K562 (cell line): ENCODE results near the gene CCDC167. TPM values are rescaled to one million over a fixed set of nuclear protein-coding genes. Genes with fewer than 3 reads are reported as not detected.

Experiments used
- BHLHE40 ChIP-seq: IDR thresholded peaks from 2 replicates; pipeline ENCODE4 v1.6.1; 2011; ENCODE audit warnings: low read length, improper control_type of control experiment
- GABPB1 ChIP-seq: sonication (generic); formaldehyde crosslinking; IDR thresholded peaks from 2 replicates; pipeline ENCODE4 v1.8.0; 2022; ENCODE audit warnings: mild to moderate bottlenecking, missing genetic modification reagents
- KLF13 ChIP-seq: fragments of 450-650 bp; IDR thresholded peaks from 2 replicates; pipeline ENCODE4 v1.6.1; 2016; ENCODE audit warnings: missing genetic modification characterization, low read depth, mild to moderate bottlenecking, missing compliant biosample characterization, moderate library complexity, borderline replicate concordance
- LARP7 ChIP-seq: fragments of 450-650 bp; IDR thresholded peaks from 2 replicates; pipeline ENCODE4 v1.6.1; 2016
- MBD2 ChIP-seq: sonication (generic); IDR thresholded peaks from 2 replicates; pipeline ENCODE4 v1.6.1; 2016; ENCODE audit warnings: low read depth, borderline replicate concordance
- MTA2 ChIP-seq: fragments of 450-650 bp; IDR thresholded peaks from 2 replicates; pipeline ENCODE4 v1.6.1; 2016; ENCODE audit warnings: low read depth
- PHB ChIP-seq: fragments of 250-450 bp; sonication (Bioruptor Pico); IDR thresholded peaks from 2 replicates; pipeline ENCODE4 v1.5.0; 2021
- POLR2AphosphoS5 ChIP-seq: IDR thresholded peaks from 2 replicates; pipeline ENCODE4 v1.6.1; 2011; ENCODE audit warnings: mild to moderate bottlenecking, low read depth, low read length, moderate library complexity; ENCODE audit not compliant: control insufficient read depth, insufficient read depth
- SMAD3 ChIP-seq: fragments of 450-650 bp; formaldehyde crosslinking; conservative IDR thresholded peaks from 2 replicates; pipeline ENCODE4 v1.4.0; 2020; ENCODE audit warnings: mild to moderate bottlenecking
- SMAD4 ChIP-seq: fragments of 250-450 bp; sonication (Bioruptor Pico); conservative IDR thresholded peaks from 2 replicates; pipeline ENCODE4 v1.8.0; 2021; ENCODE audit warnings: inconsistent platforms, mild to moderate bottlenecking, moderate library complexity
- SP1 ChIP-seq: sonication (generic); formaldehyde crosslinking; IDR thresholded peaks from 2 replicates; pipeline ENCODE4 v1.8.1; 2022; ENCODE audit warnings: mild to moderate bottlenecking, missing genetic modification reagents
- SREBF1 ChIP-seq: fragments of 150-350 bp; IDR thresholded peaks from 2 replicates; pipeline ENCODE4 v1.6.1; 2014; ENCODE audit warnings: antibody characterized with exemption, low read depth, low read length, borderline replicate concordance
- SUPT5H ChIP-seq: fragments of 450-650 bp; IDR thresholded peaks from 2 replicates; pipeline ENCODE4 v1.6.1; 2016
- TAF9B ChIP-seq: fragments of 450-650 bp; IDR thresholded peaks from 2 replicates; pipeline ENCODE4 v1.6.1; 2018; ENCODE audit warnings: mild to moderate bottlenecking; ENCODE audit not compliant: partially characterized antibody
- TEAD1 ChIP-seq, 2 experiments: fragments of 450-650 bp in 1 of 2; sonication (generic) in 1 of 2; formaldehyde crosslinking; IDR thresholded peaks; 2 replicates each; pipeline versions ENCODE4 v1.4.0 to v1.8.0; 2020 to 2022; ENCODE audit warnings: mild to moderate bottlenecking in 2 of 2, missing genetic modification reagents in 1 of 2
- ZNF354B ChIP-seq: fragments of 250-450 bp; sonication (Bioruptor Pico); IDR thresholded peaks from 2 replicates; pipeline ENCODE4 v1.4.0; 2020
- ZNF384 ChIP-seq: IDR thresholded peaks from 2 replicates; pipeline ENCODE4 v1.6.1; 2012; ENCODE audit warnings: low read depth, low read length, improper control_type of control experiment
- ZNF408 ChIP-seq: fragments of 250-450 bp; sonication (Bioruptor Pico); IDR thresholded peaks from 2 replicates; pipeline ENCODE4 v1.4.0; 2020; ENCODE audit warnings: low read depth, mild to moderate bottlenecking, moderate library complexity
- ZNF830 ChIP-seq: fragments of 250-450 bp; sonication (Bioruptor Pico); IDR thresholded peaks from 2 replicates; pipeline ENCODE4 v1.5.0; 2021; ENCODE audit warnings: mild to moderate bottlenecking
- polyA plus RNA-seq, 8 experiments: library from polyadenylated mRNA; depleted of rRNA in 4 of 8; stranded (reverse) in 5 of 8; unstranded in 3 of 8; fragments of >200 nt; fragmentation: Nextera tagmentation in 2 of 8; fragmentation: Illumina TruSeq in 1 of 8; extraction: Ambion mirVana in 2 of 8; extraction: Trizol in 1 of 8; gene quantifications; 2 replicates each; pipeline versions ENCODE4 v1.2.1 to v1.2.3, GENCODE V29; 2011 to 2014; ENCODE audit warnings: inconsistent platforms in 1 of 8, missing spikeins in 1 of 8
- total RNA-seq, 7 experiments: library from RNA; depleted of rRNA in 6 of 7; stranded (reverse); fragments of >200 nt in 6 of 7; fragmentation: Illumina TruSeq in 2 of 7; extraction: Trizol in 2 of 7; gene quantifications; 2 replicates each; pipeline versions ENCODE4 v1.2.1 to v1.2.3, GENCODE V29; 2011 to 2021; ENCODE audit warnings: low replicate concordance in 1 of 7
- TF ChIP-seq, protein P1 (sequence below): fragments of 450-650 bp; formaldehyde crosslinking; IDR thresholded peaks from 2 replicates; pipeline ENCODE4 v1.4.0; 2020; ENCODE audit warnings: mild to moderate bottlenecking, moderate library complexity
- TF ChIP-seq, protein P2 (sequence below), 2 experiments: fragments of 450-650 bp in 1 of 2; sonication (generic) in 1 of 2; formaldehyde crosslinking; conservative IDR thresholded peaks; 2 replicates each; pipeline versions ENCODE4 v1.4.0 to v1.8.1; 2020 to 2022; ENCODE audit warnings: mild to moderate bottlenecking in 1 of 2, missing genetic modification reagents in 1 of 2
- TF ChIP-seq, protein P3 (sequence below), 2 experiments: fragments of 450-650 bp; conservative IDR thresholded peaks; 2 replicates each; pipeline ENCODE4 v1.6.1; 2017; ENCODE audit warnings: mild to moderate bottlenecking in 2 of 2, moderate library complexity in 2 of 2
- TF ChIP-seq, protein P4 (sequence below): sonication (generic); IDR thresholded peaks from 2 replicates; pipeline ENCODE4 v1.6.1; 2016

CCDC167 gene
- total and polyA plus RNA-seq, 9 of the 15 experiments (the other 6 are each of a cell fraction or from before 2014, with no cell fraction given), result 26.0 to 114 (median 45.2) TPM

DNA sequence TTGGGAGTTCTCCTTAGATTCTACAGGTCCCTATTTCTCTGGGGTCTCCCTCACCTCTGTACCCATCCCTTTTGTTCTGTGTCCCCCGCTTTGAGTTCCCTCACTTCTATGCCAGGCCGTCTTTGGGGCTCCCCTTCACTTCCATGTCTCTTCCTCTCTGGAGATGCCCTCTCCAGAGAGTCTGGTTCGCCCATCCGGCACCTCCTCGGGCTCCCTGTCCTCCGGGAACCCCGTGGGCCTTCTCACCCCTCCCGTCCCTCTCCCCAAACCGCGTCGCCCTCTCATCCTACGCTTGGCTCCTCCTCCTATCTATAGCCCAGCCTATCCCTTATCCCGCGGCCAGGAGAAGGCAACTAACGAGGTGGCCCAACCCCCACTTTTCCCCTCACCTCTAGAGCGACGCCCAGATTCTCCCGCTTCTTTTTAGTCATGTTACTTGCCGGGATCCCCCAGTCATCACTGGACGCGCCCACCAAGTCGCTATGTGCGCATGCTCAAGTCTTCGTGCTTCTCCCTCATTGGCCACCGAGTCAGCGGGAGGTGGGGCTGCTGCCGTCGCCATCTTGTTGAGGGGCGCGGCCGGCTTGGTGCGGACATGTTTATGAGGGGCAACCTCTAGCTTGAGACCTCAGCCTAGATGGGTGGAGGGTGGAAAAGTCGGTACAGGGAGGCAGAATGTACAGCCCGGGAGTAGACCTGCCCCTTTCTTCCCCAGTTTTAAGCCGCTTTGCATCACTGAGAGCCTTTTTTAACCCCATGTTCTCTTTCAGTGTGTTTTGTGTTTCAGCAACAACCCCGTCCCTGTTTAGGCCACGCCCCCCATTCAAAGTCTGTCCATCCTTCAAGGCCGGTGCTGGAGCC is at the start of gene CCDC167 (continued):
- no peak for TF ChIP-seq ZNF354B (CRISPR knock-in tag)
- peak; percentile 55; the same call in 1 of the 2 replicates for TF ChIP-seq KLF13 (tag)
- TF ChIP-seq SMAD3 (CRISPR knock-in tag), result no peak
- TF ChIP-seq MBD2, result peak; percentile 96
- TF ChIP-seq SUPT5H, result peak; percentile 87
- peak; percentile 65; the same call in 1 of the 2 replicates for TF ChIP-seq SP1 (CRISPR knock-in tag)
- TF ChIP-seq POLR2AphosphoS5, result peak; percentile 52; the same call in 1 of the 2 replicates
- no peak for TF ChIP-seq ZNF408 (CRISPR knock-in tag)
- TF ChIP-seq, protein P1, sequence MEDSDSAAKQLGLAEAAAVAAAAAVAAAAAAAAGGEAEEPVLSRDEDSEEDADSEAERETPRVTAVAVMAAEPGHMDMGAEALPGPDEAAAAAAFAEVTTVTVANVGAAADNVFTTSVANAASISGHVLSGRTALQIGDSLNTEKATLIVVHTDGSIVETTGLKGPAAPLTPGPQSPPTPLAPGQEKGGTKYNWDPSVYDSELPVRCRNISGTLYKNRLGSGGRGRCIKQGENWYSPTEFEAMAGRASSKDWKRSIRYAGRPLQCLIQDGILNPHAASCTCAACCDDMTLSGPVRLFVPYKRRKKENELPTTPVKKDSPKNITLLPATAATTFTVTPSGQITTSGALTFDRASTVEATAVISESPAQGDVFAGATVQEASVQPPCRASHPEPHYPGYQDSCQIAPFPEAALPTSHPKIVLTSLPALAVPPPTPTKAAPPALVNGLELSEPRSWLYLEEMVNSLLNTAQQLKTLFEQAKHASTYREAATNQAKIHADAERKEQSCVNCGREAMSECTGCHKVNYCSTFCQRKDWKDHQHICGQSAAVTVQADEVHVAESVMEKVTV (CRISPR knock-in tag), result no peak
- TF ChIP-seq TEAD1 (CRISPR knock-in tag; IDR thresholded peaks at IDR 0.05), result no peak
- TF ChIP-seq ZNF384, result no peak
- TF ChIP-seq MTA2, result peak; percentile 37; the same call in 1 of the 2 replicates
- TF ChIP-seq, protein P2, sequence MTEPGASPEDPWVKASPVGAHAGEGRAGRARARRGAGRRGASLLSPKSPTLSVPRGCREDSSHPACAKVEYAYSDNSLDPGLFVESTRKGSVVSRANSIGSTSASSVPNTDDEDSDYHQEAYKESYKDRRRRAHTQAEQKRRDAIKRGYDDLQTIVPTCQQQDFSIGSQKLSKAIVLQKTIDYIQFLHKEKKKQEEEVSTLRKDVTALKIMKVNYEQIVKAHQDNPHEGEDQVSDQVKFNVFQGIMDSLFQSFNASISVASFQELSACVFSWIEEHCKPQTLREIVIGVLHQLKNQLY (CRISPR knock-in tag; conservative IDR thresholded peaks at IDR 0.05), result 0 out of 4 replicates have a peak, but pooled peaks of 1 of the 2 experiments have one; percentile 39
- TF ChIP-seq GABPB1, result peak; percentile 50
- no peak for TF ChIP-seq TAF9B
- TF ChIP-seq SMAD4 (CRISPR knock-in tag), result no peak
- no peak for TF ChIP-seq ZNF830
- TF ChIP-seq PHB (CRISPR knock-in tag), result no peak
- TF ChIP-seq, protein P3, sequence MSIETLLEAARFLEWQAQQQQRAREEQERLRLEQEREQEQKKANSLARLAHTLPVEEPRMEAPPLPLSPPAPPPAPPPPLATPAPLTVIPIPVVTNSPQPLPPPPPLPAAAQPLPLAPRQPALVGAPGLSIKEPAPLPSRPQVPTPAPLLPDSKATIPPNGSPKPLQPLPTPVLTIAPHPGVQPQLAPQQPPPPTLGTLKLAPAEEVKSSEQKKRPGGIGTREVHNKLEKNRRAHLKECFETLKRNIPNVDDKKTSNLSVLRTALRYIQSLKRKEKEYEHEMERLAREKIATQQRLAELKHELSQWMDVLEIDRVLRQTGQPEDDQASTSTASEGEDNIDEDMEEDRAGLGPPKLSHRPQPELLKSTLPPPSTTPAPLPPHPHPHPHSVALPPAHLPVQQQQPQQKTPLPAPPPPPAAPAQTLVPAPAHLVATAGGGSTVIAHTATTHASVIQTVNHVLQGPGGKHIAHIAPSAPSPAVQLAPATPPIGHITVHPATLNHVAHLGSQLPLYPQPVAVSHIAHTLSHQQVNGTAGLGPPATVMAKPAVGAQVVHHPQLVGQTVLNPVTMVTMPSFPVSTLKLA (conservative IDR thresholded peaks at IDR 0.05), result peak; percentile 41 to 63; a peak in 3 of 4 replicates
- TF ChIP-seq, protein P4, sequence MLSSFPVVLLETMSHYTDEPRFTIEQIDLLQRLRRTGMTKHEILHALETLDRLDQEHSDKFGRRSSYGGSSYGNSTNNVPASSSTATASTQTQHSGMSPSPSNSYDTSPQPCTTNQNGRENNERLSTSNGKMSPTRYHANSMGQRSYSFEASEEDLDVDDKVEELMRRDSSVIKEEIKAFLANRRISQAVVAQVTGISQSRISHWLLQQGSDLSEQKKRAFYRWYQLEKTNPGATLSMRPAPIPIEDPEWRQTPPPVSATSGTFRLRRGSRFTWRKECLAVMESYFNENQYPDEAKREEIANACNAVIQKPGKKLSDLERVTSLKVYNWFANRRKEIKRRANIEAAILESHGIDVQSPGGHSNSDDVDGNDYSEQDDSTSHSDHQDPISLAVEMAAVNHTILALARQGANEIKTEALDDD, result peak; percentile 76; the same call in 1 of the 2 replicates
- TF ChIP-seq LARP7, result peak; percentile 78; the same call in 1 of the 2 replicates
- TF ChIP-seq SREBF1, result no peak
- 0 out of 2 replicates have a peak, but pooled peaks have one; percentile 10 for TF ChIP-seq BHLHE40
